Measurements from ENCODE around the gene FNDC10.
"Not testable (repeated sequence)": the region's sequence is repeated elsewhere in the genome, so short reads cannot be mapped to it uniquely, and the experiment has no call there.

Gene FNDC10

GRCh38 chr1:1564268-1564667 lies 35.7 kb downstream of the FNDC10 start:
- DNase-seq: no peak

GRCh38 chr1:1563688-1564087 lies 36.2 kb downstream of the FNDC10 start:
- DNase-seq: no peak

- no peak for DNase-seq
Observed at GRCh38 chr1:1562556-1563195, 37.3 kb downstream of the FNDC10 start.

GRCh38 chr1:1561801-1562470 lies 38.0 kb downstream of the FNDC10 start:
- DNase-seq: no peak

- DNase-seq: no peak
Observed at GRCh38 chr1:1560178-1560577, 39.8 kb downstream of the FNDC10 start.

- DNase-seq: no peak
Observed at GRCh38 chr1:1559066-1559465, 40.9 kb downstream of the FNDC10 start.

GRCh38 chr1:1558591-1558990 lies 41.3 kb downstream of the FNDC10 start:
- DNase-seq: no peak

GRCh38 chr1:1557688-1558087 lies 42.2 kb downstream of the FNDC10 start:
- DNase-seq: not testable (repeated sequence)

GRCh38 chr1:1556961-1557360 lies 43.0 kb downstream of the FNDC10 start:
- DNase-seq: not testable (repeated sequence)

- no peak for DNase-seq
Observed at GRCh38 chr1:1556505-1556904, 43.4 kb downstream of the FNDC10 start.

- DNase-seq: no peak
Observed at GRCh38 chr1:1554926-1555915, 44.7 kb downstream of the FNDC10 start.

GRCh38 chr1:1554550-1554925 lies 45.4 kb downstream of the FNDC10 start:
- no peak for DNase-seq

- DNase-seq: no peak
Observed at GRCh38 chr1:1553821-1554494, 46.0 kb downstream of the FNDC10 start.

- no peak for DNase-seq
Observed at GRCh38 chr1:1552263-1552639, 47.7 kb downstream of the FNDC10 start.

- no peak for DNase-seq
Observed at GRCh38 chr1:1551524-1552262, 48.2 kb downstream of the FNDC10 start.

GRCh38 chr1:1550591-1551432 lies 49.1 kb downstream of the FNDC10 start:
- DNase-seq: no peak

- no peak for DNase-seq
Observed at GRCh38 chr1:1550087-1550486, 49.8 kb downstream of the FNDC10 start.

GRCh38 chr1:1548591-1548990 lies 51.3 kb downstream of the FNDC10 start:
- DNase-seq: no peak

Data from CD4-positive, alpha-beta T cell treated with Interleukin-1 beta for 1 hour (primary cell).